Omental fat pad (tissue), 4 donors: ENCODE measurements around the gene KIF12. TPM values are rescaled to one million over a fixed set of nuclear protein-coding genes. Genes with fewer than 3 reads are reported as not detected.
"Not testable (repeated sequence)": the region's sequence is repeated elsewhere in the genome, so short reads cannot be mapped to it uniquely, and the experiment has no call there.

Experiments used
- ATAC-seq: fragments of 150-250 bp; one replicate; pipeline ENCODE4 v1.9.1; 2016; ENCODE audit warnings: mild to moderate bottlenecking, moderate library complexity; ENCODE audit not compliant: low FRiP score
- DNase-seq: peaks from one replicate; pipeline ENCODE4 v3.0.0-alpha.2; 2019; ENCODE audit warnings: low spot score
- total RNA-seq, 4 donors: library from RNA; depleted of rRNA; stranded (reverse); fragments of >200 nt; gene quantifications; one replicate each; pipeline ENCODE4 v1.1.0, GENCODE V29; 2016
- TF ChIP-seq, protein P1 (sequence below), 3 donors: fragments of 450-650 bp; IDR thresholded peaks; one replicate each; pipeline ENCODE4 v1.5.1; 2016 to 2017; ENCODE audit warnings: antibody characterized with exemption in 3 of 3, mild to moderate bottlenecking in 3 of 3, moderate library complexity in 2 of 3

The KIF12 gene
- total RNA-seq, 4 donors from 2014 or later, result 0.12 to 0.19 TPM; not detected in 2

DNA sequence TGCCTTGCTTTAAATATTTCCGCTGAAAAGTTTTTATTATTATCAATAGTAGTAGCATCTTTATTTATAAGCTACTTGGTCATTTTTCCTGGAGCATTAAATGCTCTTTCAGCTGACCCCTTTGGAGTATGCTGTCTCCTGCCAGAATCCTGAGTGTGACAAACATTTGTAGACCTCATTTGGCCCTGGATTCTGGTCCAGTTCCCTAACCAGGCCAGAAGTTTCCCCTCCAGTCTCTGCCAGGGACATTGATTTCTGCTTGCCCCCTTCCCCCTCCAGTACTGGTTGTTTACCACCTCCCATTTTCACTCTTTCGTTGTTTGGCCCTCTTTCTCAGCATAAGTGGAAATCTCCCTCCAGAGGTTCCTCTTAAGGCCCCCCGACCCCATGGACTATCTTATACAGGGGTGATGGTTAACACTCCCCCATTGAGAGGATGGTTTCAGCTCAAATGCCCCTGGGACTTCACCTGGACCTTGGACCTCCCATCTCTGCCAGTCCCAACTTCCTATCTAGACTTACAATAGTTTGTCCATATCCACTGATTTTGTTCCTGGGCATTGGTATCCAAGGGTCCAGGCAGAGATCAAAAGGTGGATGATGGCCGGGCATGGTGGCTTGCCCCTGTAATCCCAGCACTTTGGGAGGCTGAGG, 31.7 kb upstream of the KIF12 start:
- DNase-seq, result no peak
- no peak for ATAC-seq
- TF ChIP-seq, protein P1, sequence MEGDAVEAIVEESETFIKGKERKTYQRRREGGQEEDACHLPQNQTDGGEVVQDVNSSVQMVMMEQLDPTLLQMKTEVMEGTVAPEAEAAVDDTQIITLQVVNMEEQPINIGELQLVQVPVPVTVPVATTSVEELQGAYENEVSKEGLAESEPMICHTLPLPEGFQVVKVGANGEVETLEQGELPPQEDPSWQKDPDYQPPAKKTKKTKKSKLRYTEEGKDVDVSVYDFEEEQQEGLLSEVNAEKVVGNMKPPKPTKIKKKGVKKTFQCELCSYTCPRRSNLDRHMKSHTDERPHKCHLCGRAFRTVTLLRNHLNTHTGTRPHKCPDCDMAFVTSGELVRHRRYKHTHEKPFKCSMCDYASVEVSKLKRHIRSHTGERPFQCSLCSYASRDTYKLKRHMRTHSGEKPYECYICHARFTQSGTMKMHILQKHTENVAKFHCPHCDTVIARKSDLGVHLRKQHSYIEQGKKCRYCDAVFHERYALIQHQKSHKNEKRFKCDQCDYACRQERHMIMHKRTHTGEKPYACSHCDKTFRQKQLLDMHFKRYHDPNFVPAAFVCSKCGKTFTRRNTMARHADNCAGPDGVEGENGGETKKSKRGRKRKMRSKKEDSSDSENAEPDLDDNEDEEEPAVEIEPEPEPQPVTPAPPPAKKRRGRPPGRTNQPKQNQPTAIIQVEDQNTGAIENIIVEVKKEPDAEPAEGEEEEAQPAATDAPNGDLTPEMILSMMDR (IDR thresholded peaks at IDR 0.05), result no peak

DNA sequence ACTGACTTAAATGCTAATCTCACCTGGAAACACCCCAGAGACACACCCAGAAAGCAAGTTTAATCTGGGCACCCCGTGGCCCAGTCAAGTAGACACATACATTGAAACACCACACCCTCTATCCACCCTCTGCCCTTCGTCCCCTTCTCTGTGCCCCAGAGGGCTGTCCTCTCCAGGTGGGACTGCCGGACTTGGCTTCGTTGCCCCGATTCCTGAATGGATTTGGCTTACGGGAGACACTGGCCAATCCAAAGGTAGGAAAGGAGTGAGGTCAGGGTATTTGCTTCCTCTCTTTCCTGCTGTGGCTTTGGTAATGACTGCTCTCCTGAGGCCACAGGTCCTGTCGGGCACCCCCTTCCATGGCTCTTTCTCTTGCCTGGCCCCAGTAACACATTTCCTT, 31.0 kb upstream of the KIF12 start:
- DNase-seq, result no peak
- ATAC-seq, result no peak
- TF ChIP-seq, protein P1 (IDR thresholded peaks at IDR 0.05), result no peak

DNA sequence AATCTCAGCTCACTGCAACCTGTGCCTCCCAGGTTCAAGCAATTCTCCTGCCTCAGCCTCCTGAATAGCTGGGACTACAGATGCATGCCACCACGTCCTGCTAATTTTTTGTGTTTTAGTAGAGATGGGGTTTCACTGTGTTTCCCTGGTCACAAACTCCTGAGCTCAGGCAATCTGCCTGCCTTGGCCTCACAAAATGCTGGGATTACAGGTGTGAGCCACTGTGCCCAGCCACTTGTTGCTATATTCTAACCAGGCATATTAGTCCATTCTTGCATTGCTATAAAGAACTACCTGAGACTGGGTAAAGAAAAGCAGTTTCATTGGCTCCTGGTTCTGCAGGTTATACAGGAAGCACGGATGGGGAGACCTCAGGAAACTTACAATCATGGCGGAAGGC, 29.7 kb upstream of the KIF12 start:
- ATAC-seq, DNase-seq: not testable (repeated sequence)

GRCh38 chr9:114126247-114127060, 27.4 kb upstream of the KIF12 start:
- DNase-seq (no peak), ATAC-seq (no peak)
- TF ChIP-seq, protein P1 (IDR thresholded peaks at IDR 0.05), result no peak

GRCh38 chr9:114125476-114126013, 26.5 kb upstream of the KIF12 start:
- DNase-seq (no peak), ATAC-seq (no peak)
- TF ChIP-seq, protein P1 (IDR thresholded peaks at IDR 0.05), result no peak

GRCh38 chr9:114124666-114125475, 25.8 kb upstream of the KIF12 start:
- DNase-seq, result no peak
- ATAC-seq, result no peak
- TF ChIP-seq, protein P1 (IDR thresholded peaks at IDR 0.05), result no peak

GRCh38 chr9:114124138-114124537, 25.0 kb upstream of the KIF12 start:
- ATAC-seq (no peak), DNase-seq (no peak)
- TF ChIP-seq, protein P1 (IDR thresholded peaks at IDR 0.05), result no peak
